ENCODE data around the gene P2RY1. TPM values are rescaled to one million over a fixed set of nuclear protein-coding genes. Genes with fewer than 3 reads are reported as not detected.

Gene P2RY1
- polyA plus RNA-seq, 1 donor (not counting 4 experiments of a cell fraction or from before 2014, with no cell fraction given) = 1.1 TPM

GRCh38 chr3:152790651-152791387 is 44.1 kb upstream of the P2RY1 start:
- Histone ChIP-seq H4K20me1 (ENCODE audit: control insufficient read depth, extremely low read depth, insufficient read depth, low read length) (no peaks in the 10 kb centered on the region), H3K4me1 (ENCODE audit: control insufficient read depth, extremely low read depth, insufficient read depth, low read length) (no peaks in the 10 kb centered on the region), H3K9me3 (ENCODE audit: control insufficient read depth, low read depth, low read length) (no peaks in the 10 kb centered on the region), H3K4me3 (ENCODE audit: control insufficient read depth in 2 of 3, extremely low read depth in 1 of 3, insufficient read depth in 2 of 3, low read depth in 1 of 3, low read length in 3 of 3) (no peak overlapping the region), H3K36me3 (ENCODE audit: control insufficient read depth in 2 of 2, extremely low read depth in 1 of 2, insufficient read depth in 2 of 2, low read length in 2 of 2) (no peaks in the 10 kb centered on the region), H3K4me2 (ENCODE audit: control insufficient read depth, extremely low read depth, insufficient read depth, low read depth, low read length) (no peak overlapping the region), H3K27ac (ENCODE audit: control insufficient read depth, insufficient read depth, low read length) (no peak overlapping the region), H2AFZ (ENCODE audit: control insufficient read depth, low read length) (no peak overlapping the region), H3K27me3 (ENCODE audit: control insufficient read depth, extremely low read depth, insufficient read depth, low read length) (no peaks in the 10 kb centered on the region), H3K9me1 (ENCODE audit: control insufficient read depth, extremely low read depth, insufficient read depth, low read length) (no peaks in the 10 kb centered on the region), H3K9ac (ENCODE audit: control insufficient read depth, extremely low read depth, insufficient read depth, low read length) (no peak overlapping the region), H3K79me2 (ENCODE audit: control insufficient read depth, insufficient read depth, low read length) (no peaks in the 10 kb centered on the region)
- dilution Hi-C loops (cut with MboI; ENCODE audit: extremely low pct_ligation_motif_present, low sequenced_read_pairs) = no loop called here
- DNase-seq (ENCODE audit: low read depth, low spot score) (no peak), FAIRE-seq (no peak)
- TF ChIP-seq, protein P1, sequence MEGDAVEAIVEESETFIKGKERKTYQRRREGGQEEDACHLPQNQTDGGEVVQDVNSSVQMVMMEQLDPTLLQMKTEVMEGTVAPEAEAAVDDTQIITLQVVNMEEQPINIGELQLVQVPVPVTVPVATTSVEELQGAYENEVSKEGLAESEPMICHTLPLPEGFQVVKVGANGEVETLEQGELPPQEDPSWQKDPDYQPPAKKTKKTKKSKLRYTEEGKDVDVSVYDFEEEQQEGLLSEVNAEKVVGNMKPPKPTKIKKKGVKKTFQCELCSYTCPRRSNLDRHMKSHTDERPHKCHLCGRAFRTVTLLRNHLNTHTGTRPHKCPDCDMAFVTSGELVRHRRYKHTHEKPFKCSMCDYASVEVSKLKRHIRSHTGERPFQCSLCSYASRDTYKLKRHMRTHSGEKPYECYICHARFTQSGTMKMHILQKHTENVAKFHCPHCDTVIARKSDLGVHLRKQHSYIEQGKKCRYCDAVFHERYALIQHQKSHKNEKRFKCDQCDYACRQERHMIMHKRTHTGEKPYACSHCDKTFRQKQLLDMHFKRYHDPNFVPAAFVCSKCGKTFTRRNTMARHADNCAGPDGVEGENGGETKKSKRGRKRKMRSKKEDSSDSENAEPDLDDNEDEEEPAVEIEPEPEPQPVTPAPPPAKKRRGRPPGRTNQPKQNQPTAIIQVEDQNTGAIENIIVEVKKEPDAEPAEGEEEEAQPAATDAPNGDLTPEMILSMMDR (optimal IDR thresholded peaks at IDR 0.05 in 1 of 3, IDR thresholded peaks at IDR 0.05 in 1 of 3, conservative IDR thresholded peaks at IDR 0.05 in 1 of 3; ENCODE audit: extremely low read depth in 1 of 3, insufficient read depth in 2 of 3, low read length in 3 of 3) = no peak
- TF ChIP-seq EZH2 (IDR thresholded peaks at IDR 0.05; ENCODE audit: low read length) = no peak

DNA sequence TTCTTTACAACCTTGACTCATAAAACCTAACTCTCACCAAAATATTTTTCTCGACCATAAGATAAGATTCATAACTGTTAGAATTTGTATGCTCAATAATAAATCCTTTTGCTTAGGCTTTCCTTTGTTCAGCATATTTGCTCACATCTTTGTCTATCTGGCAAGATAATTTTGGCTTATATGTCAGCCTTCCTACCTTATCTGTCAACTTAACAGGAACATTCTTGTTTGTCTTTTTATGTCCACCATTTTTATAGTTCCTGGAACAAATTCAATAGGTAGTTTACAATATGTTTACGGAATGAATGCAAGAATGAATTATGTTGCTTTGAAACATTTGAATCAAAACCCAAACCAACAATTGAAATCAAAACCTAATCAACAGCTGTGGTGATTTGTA is 41.0 kb upstream of the P2RY1 start:
- Histone ChIP-seq H3K27ac (ENCODE audit: control insufficient read depth, insufficient read depth, low read length) (no peak overlapping the region), H3K9me3 (ENCODE audit: control insufficient read depth, low read depth, low read length) (no peaks in the 10 kb centered on the region), H3K4me2 (ENCODE audit: control insufficient read depth, extremely low read depth, insufficient read depth, low read depth, low read length) (no peak overlapping the region), H2AFZ (ENCODE audit: control insufficient read depth, low read length) (no peak overlapping the region), H3K9me1 (ENCODE audit: control insufficient read depth, extremely low read depth, insufficient read depth, low read length) (no peaks in the 10 kb centered on the region), H3K36me3 (ENCODE audit: control insufficient read depth in 2 of 2, extremely low read depth in 1 of 2, insufficient read depth in 2 of 2, low read length in 2 of 2) (no peaks in the 10 kb centered on the region), H3K9ac (ENCODE audit: control insufficient read depth, extremely low read depth, insufficient read depth, low read length) (no peak overlapping the region), H3K27me3 (ENCODE audit: control insufficient read depth, extremely low read depth, insufficient read depth, low read length) (no peaks in the 10 kb centered on the region), H3K4me1 (ENCODE audit: control insufficient read depth, extremely low read depth, insufficient read depth, low read length) (no peaks in the 10 kb centered on the region), H3K79me2 (ENCODE audit: control insufficient read depth, insufficient read depth, low read length) (no peaks in the 10 kb centered on the region), H3K4me3 (ENCODE audit: control insufficient read depth in 2 of 3, extremely low read depth in 1 of 3, insufficient read depth in 2 of 3, low read depth in 1 of 3, low read length in 3 of 3) (no peak overlapping the region), H4K20me1 (ENCODE audit: control insufficient read depth, extremely low read depth, insufficient read depth, low read length) (no peaks in the 10 kb centered on the region)
- FAIRE-seq = no peak
- TF ChIP-seq EZH2 (IDR thresholded peaks at IDR 0.05; ENCODE audit: low read length) = no peak
- TF ChIP-seq, protein P1 (optimal IDR thresholded peaks at IDR 0.05 in 1 of 3, IDR thresholded peaks at IDR 0.05 in 1 of 3, conservative IDR thresholded peaks at IDR 0.05 in 1 of 3; ENCODE audit: extremely low read depth in 1 of 3, insufficient read depth in 2 of 3, low read length in 3 of 3) = no peak
- dilution Hi-C loops (cut with MboI; ENCODE audit: extremely low pct_ligation_motif_present, low sequenced_read_pairs) = no loop called here
- DNase-seq (ENCODE audit: low read depth, low spot score) = no peak
